Measurements from ENCODE around the gene TRIM16. TPM values are rescaled to one million over a fixed set of nuclear protein-coding genes. Genes with fewer than 3 reads are reported as not detected.
"Not testable (repeated sequence)": the region's sequence is repeated elsewhere in the genome, so short reads cannot be mapped to it uniquely, and the experiment has no call there.

TRIM16 gene
- total and polyA plus RNA-seq, 2 of the 8 experiments (the other 6 are each of a cell fraction or from before 2014, with no cell fraction given): 15.2 to 29.1 TPM

- H3K4me3 ChIP-seq (ENCODE audit: extremely low read depth in 1 of 4, insufficient read depth in 2 of 4, low read depth in 3 of 4, low read length in 4 of 4); H3K23ac ChIP-seq (ENCODE audit: insufficient read length); H2BK12ac ChIP-seq (ENCODE audit: low read depth, low read length); H4K8ac ChIP-seq (ENCODE audit: extremely low read depth, insufficient read depth, low read length); H2AFZ ChIP-seq (ENCODE audit: low read length); DNase-seq (ENCODE audit: low read depth in 1 of 2, low spot score in 2 of 2); H3K27me3 ChIP-seq (replicated peaks in 1 of 4; ENCODE audit: control insufficient read depth in 3 of 4, extremely low read depth in 1 of 4, insufficient read depth in 3 of 4, low read length in 3 of 4); H4K91ac ChIP-seq (replicated peaks; ENCODE audit: insufficient read length, low read length); H3K9me3 ChIP-seq (ENCODE audit: insufficient read depth in 2 of 2, low read depth in 1 of 2, low read length in 1 of 2); H3K79me2 ChIP-seq (ENCODE audit: control insufficient read depth in 1 of 2, insufficient read depth in 2 of 2, low read length in 2 of 2); H3K23me2 ChIP-seq (ENCODE audit: low read depth, low read length); H3K9ac ChIP-seq (replicated peaks in 1 of 4; ENCODE audit: extremely low read depth in 1 of 4, low read depth in 3 of 4, low read length in 3 of 4); H3K27ac ChIP-seq (ENCODE audit: low read depth, low read length); H2BK120ac ChIP-seq (replicated peaks; ENCODE audit: low read depth, low read length); CTCF ChIA-PET (ENCODE audit: partially characterized antibody); H3K36me3 ChIP-seq (ENCODE audit: control insufficient read depth in 2 of 4, insufficient read depth in 4 of 4, low read length in 3 of 4); H3K18ac ChIP-seq (ENCODE audit: extremely low read depth, low read length); H4K20me1 ChIP-seq (replicated peaks in 1 of 2; ENCODE audit: control insufficient read depth in 1 of 2, insufficient read depth in 2 of 2, low read length in 2 of 2); H3K79me1 ChIP-seq (ENCODE audit: low read depth, low read length); H3K4me2 ChIP-seq (ENCODE audit: insufficient read depth in 1 of 2, low read depth in 2 of 2, low read length in 2 of 2); H2BK5ac ChIP-seq (ENCODE audit: low read depth, low read length); H3K4ac ChIP-seq (replicated peaks; ENCODE audit: insufficient read length, low read depth, low read length); H3K4me1 ChIP-seq (replicated peaks in 1 of 4; ENCODE audit: control insufficient read depth in 3 of 4, insufficient read depth in 4 of 4, low read length in 3 of 4); H3K56ac ChIP-seq (replicated peaks; ENCODE audit: insufficient read length, low read depth, low read length); H2BK15ac ChIP-seq (ENCODE audit: low read length); POLR2A ChIA-PET (ENCODE audit: partially characterized antibody); H3K14ac ChIP-seq (ENCODE audit: insufficient read length); H4K5ac ChIP-seq (ENCODE audit: insufficient read length, low read depth, low read length); H2AK5ac ChIP-seq (ENCODE audit: low read depth, low read length); H2BK20ac ChIP-seq (ENCODE audit: low read length): not testable (repeated sequence)
- FAIRE-seq: peak; percentile 45
- 89% methylated on average over 2 of the region's 2 CpGs; no CpG with 5 or more reads in 1 of the 2 experiments for WGBS, 2 experiments (ENCODE audit: extremely low coverage in 1 of 2, insufficient coverage in 1 of 2, insufficient read length in 1 of 2, insufficient replicate concordance in 2 of 2, low coverage in 1 of 2, low lambda C conversion rate in 2 of 2, missing lambda C conversion rate in 1 of 2)
These were observed 53.1 kb downstream of the TRIM16 start for GRCh38 chr17:15630930-15631453.

GRCh38 chr17:15629991-15630390 lies 54.1 kb downstream of the TRIM16 start:
- H4K20me1 ChIP-seq (replicated peaks in 1 of 2; ENCODE audit: control insufficient read depth in 1 of 2, insufficient read depth in 2 of 2, low read length in 2 of 2); H3K23me2 ChIP-seq (ENCODE audit: low read depth, low read length); H3K4me2 ChIP-seq (ENCODE audit: insufficient read depth in 1 of 2, low read depth in 2 of 2, low read length in 2 of 2); H4K8ac ChIP-seq (ENCODE audit: extremely low read depth, insufficient read depth, low read length); POLR2A ChIA-PET (ENCODE audit: partially characterized antibody); DNase-seq (ENCODE audit: low read depth in 1 of 2, low spot score in 2 of 2); H3K18ac ChIP-seq (ENCODE audit: extremely low read depth, low read length); H3K23ac ChIP-seq (ENCODE audit: insufficient read length); H2BK20ac ChIP-seq (ENCODE audit: low read length); H2BK15ac ChIP-seq (ENCODE audit: low read length); H3K56ac ChIP-seq (replicated peaks; ENCODE audit: insufficient read length, low read depth, low read length); H3K9ac ChIP-seq (replicated peaks in 1 of 4; ENCODE audit: extremely low read depth in 1 of 4, low read depth in 3 of 4, low read length in 3 of 4); H2BK12ac ChIP-seq (ENCODE audit: low read depth, low read length); CTCF ChIA-PET (ENCODE audit: partially characterized antibody); H3K27ac ChIP-seq (ENCODE audit: low read depth, low read length); H2BK120ac ChIP-seq (replicated peaks; ENCODE audit: low read depth, low read length); H3K27me3 ChIP-seq (replicated peaks in 1 of 4; ENCODE audit: control insufficient read depth in 3 of 4, extremely low read depth in 1 of 4, insufficient read depth in 3 of 4, low read length in 3 of 4); H3K14ac ChIP-seq (ENCODE audit: insufficient read length); H2BK5ac ChIP-seq (ENCODE audit: low read depth, low read length); H3K4ac ChIP-seq (replicated peaks; ENCODE audit: insufficient read length, low read depth, low read length); FAIRE-seq; H2AK5ac ChIP-seq (ENCODE audit: low read depth, low read length); H3K9me3 ChIP-seq (ENCODE audit: insufficient read depth in 2 of 2, low read depth in 1 of 2, low read length in 1 of 2); H4K91ac ChIP-seq (replicated peaks; ENCODE audit: insufficient read length, low read length); H4K5ac ChIP-seq (ENCODE audit: insufficient read length, low read depth, low read length); H3K36me3 ChIP-seq (ENCODE audit: control insufficient read depth in 2 of 4, insufficient read depth in 4 of 4, low read length in 3 of 4); H3K4me3 ChIP-seq (ENCODE audit: extremely low read depth in 1 of 4, insufficient read depth in 2 of 4, low read depth in 3 of 4, low read length in 4 of 4); H3K4me1 ChIP-seq (replicated peaks in 1 of 4; ENCODE audit: control insufficient read depth in 3 of 4, insufficient read depth in 4 of 4, low read length in 3 of 4); H3K79me2 ChIP-seq (ENCODE audit: control insufficient read depth in 1 of 2, insufficient read depth in 2 of 2, low read length in 2 of 2); H2AFZ ChIP-seq (ENCODE audit: low read length); H3K79me1 ChIP-seq (ENCODE audit: low read depth, low read length): not testable (repeated sequence)
- 95% methylated on average over 7 of the region's 7 CpGs; no CpG with 5 or more reads in 1 of the 2 experiments for WGBS, 2 experiments (ENCODE audit: extremely low coverage in 1 of 2, insufficient coverage in 1 of 2, insufficient read length in 1 of 2, insufficient replicate concordance in 2 of 2, low coverage in 1 of 2, low lambda C conversion rate in 2 of 2, missing lambda C conversion rate in 1 of 2)

Measured in H1 (cell line).